Measurements from ENCODE around the gene PUM2. TPM values are rescaled to one million over a fixed set of nuclear protein-coding genes. Genes with fewer than 3 reads are reported as not detected.
"Not testable (repeated sequence)": the region's sequence is repeated elsewhere in the genome, so short reads cannot be mapped to it uniquely, and the experiment has no call there.

The PUM2 gene, protein sequence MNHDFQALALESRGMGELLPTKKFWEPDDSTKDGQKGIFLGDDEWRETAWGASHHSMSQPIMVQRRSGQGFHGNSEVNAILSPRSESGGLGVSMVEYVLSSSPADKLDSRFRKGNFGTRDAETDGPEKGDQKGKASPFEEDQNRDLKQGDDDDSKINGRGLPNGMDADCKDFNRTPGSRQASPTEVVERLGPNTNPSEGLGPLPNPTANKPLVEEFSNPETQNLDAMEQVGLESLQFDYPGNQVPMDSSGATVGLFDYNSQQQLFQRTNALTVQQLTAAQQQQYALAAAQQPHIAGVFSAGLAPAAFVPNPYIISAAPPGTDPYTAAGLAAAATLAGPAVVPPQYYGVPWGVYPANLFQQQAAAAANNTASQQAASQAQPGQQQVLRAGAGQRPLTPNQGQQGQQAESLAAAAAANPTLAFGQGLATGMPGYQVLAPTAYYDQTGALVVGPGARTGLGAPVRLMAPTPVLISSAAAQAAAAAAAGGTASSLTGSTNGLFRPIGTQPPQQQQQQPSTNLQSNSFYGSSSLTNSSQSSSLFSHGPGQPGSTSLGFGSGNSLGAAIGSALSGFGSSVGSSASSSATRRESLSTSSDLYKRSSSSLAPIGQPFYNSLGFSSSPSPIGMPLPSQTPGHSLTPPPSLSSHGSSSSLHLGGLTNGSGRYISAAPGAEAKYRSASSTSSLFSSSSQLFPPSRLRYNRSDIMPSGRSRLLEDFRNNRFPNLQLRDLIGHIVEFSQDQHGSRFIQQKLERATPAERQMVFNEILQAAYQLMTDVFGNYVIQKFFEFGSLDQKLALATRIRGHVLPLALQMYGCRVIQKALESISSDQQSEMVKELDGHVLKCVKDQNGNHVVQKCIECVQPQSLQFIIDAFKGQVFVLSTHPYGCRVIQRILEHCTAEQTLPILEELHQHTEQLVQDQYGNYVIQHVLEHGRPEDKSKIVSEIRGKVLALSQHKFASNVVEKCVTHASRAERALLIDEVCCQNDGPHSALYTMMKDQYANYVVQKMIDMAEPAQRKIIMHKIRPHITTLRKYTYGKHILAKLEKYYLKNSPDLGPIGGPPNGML
- 18.7 and 35.1 TPM in 2 replicates for total RNA-seq (2014; rRNA removed; shearing (Covaris generic))
- 37.9 and 52.7 TPM in 2 replicates for polyA plus RNA-seq (2015; cell fraction: cytosol; rRNA removed)
- 47.7 and 49.1 TPM in 2 replicates for polyA plus RNA-seq (2015; cell fraction: nucleus; rRNA removed)

DNA sequence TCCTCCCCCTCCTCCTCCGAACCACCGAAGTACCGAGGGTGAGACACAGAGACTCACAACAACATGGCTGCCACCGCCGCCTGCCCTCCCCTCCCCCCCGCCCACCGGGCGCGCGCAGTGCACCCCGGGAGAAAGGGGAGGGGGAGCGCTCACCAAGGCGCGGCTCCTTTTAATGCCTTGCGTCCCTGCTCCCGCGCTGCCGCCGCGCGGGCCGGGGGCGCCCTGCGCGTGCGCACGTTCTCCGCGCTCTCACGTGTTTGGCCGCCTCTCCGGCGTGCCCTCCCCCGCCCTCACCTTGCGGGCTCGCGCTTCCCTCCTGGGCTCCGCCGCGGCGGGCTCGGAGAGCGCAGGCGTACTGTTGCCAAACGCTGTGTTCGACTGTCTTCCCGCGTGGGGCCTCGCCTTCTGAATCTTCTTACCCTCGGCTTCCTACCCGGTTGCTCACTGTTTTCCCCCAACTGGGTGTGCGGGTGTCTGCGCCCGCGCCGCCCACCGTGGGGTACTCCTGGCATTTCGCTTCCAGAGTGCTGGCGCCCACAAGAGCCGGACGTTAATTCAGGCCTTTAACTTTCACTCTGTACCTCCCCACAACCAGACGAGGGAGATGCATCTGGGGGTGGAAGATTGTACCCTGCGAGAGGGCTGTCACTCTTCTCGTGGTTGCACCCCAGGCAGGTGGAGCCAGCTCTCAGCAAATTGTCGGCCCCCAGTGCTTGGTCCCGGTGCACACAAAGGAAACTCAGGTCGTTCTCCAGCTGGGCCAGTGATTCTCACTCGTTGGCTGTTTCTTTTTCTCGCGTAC, at the start of gene PUM2:
Gene PUM2 (minus strand): TSS at position 92 of the 802 bp plus-strand sequence. CDS start 23,484 bp downstream, outside the sequence.
- DNase-seq (ENCODE audit: low read depth): peak; percentile 96

DNA sequence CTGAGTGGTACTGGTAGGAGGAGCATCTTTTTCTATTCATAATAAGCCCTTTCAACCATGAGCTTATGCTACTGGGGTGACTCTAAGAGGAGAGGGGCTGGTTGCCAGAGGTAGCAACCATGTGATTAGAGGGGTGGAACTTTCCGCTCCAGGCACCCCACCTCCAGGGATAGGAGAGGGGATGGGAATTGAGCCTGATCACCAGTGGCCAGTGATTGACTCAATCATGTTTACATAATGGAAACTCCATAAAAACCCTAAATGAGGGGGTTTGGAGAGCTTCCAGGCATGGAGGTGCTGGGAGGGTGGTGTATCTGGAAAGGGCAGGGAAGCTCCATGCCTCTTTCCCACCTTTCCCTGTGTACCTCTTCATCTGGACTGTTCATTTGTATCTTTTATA, 49.7 kb upstream of the PUM2 start:
- no peak for DNase-seq (ENCODE audit: low read depth)

DNA sequence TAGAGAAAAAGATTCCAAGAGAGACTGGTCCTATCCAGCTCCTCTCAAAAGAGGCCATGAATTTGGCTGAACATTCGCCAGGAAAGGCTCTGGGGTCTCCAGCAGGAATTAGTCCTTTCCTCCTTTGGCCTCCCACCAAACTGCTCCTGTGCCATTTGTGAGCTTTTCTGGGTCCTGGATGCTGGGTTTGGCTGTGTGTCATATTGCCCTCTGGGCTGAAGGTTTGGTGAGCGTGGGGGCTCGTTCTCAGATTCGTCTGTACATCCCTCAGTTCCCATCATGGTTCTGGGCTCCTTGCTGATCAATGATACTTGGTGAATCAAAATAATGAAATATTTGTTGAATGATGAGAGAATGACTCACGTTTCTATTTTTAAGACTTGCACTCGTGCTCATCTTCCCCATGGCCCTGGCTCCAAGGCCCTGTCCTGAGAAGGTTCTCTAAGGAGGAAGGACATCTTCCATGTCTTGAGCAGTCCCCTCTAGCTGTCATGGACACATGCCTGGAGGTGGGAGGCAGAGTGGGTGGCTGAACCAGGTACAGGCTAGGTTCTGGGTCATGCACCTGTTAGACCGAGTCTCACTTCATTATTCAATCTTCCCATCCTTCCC, 48.4 kb upstream of the PUM2 start:
- no peak for DNase-seq (ENCODE audit: low read depth)

DNA sequence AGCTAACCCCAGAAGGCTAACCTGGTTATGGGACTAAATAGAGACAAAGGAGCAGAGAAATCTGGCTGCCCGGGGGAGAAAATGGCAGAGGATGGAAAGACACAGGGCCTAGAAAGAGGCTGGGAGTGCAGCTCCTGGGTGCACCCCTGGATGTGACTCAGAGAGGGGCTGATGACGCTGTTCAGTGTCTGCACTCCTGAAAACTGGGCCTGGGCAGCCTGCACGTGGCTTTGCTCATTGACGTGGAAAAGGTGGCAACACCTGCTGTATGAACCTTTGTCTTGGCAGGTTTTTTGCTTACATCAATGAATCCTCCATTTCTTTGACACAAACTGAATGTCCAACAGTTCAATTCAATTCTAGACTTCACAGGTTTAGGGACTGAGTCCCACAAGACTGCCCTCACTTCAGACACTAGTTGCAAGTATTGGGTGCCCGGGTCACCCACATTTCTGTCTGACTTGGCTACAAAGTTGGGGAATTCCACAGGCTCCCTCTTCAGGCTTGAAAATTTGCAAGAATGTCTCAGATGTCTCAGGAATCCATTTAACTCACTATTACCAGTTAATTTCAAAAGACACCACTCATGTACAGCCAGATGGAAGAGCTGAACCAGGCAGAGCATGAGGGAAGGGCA, 47.3 kb upstream of the PUM2 start:
- no peak for DNase-seq (ENCODE audit: low read depth)

DNA sequence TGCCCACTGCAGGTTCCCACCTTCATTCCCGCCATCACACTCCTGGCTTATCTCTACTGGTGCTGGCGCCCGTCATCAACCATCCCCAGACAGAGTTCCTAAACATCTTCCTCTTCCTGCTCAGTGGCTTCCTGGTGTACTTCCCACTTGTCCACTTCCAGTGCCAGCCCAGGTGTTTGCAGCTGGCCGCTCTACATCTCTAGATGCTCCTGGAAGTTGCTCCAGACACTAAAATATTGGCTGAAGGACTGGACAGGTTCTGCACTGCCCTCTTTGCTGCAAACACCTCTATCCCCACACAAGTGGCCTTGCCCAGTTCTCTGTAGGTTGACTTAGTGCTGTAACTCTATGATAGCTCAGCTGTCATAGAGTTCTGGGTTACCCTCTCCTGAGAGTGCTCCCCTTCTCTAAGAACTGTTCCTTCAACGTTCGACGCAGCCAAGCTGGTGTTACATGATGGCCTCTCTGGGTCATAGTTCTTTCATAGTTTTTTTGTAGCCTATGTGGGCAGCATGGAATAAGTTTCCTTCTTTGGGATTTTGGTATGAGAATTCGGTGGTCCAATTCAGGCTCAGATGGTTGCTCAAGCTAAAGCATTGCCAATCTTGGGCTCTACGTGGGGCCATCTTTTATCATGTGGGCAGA, 45.8 kb upstream of the PUM2 start:
- DNase-seq (ENCODE audit: low read depth): no peak

DNA sequence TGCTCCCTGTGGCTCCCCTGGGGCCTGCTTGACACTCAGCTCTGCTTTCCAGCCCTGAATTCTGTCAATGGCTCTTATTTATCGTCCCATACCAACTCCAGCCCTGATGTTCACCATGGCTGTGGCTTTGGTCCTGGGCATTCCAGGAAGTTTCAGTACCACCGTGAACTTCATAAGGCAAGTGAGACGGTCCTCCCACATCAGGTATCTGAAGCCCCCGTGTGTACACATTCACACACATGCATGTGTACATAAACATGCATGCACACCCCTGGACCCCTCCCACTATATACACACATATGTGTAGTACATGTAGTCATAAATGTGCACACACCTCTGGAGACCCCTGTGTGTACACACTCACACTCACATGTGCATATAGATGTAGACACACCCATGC, 43.3 kb upstream of the PUM2 start:
- DNase-seq (ENCODE audit: low read depth): no peak

DNA sequence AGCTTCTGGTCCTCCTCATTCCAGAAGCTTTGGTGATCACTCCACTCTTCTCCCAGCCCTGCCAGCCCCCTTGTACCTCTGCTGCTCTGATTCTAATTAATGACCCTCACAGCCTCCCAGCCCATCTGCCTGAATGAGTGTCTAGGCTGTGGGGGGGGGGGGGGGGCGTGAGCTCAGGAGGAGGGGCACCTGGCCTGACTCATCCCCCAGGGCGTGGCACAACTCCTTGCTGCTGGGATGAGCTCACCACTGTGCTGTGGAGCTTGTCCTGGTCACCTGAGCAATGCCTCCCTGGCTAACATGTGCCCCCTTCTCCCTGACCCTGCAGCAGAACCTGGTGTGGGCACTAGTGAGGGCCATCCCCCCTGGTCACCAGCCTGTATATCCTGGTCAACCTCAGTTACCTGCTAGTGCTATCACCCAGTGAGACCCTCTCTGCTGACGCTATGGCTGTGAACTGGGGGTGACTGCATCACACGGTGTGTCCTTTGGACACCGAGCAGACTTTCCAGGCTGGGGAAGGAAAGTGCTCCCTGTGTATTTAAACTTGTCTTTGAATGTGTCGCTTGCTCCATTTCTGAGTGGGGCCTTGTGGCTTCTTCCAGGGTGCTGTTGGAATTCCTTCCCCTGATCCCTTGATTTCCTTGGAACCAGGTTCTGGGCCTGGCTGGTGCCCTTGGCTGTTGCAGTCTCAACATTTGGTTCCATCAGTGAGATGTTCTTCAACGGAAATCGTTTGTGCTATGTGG, 41.5 kb upstream of the PUM2 start:
- DNase-seq (ENCODE audit: low read depth): peak; percentile 42

DNA sequence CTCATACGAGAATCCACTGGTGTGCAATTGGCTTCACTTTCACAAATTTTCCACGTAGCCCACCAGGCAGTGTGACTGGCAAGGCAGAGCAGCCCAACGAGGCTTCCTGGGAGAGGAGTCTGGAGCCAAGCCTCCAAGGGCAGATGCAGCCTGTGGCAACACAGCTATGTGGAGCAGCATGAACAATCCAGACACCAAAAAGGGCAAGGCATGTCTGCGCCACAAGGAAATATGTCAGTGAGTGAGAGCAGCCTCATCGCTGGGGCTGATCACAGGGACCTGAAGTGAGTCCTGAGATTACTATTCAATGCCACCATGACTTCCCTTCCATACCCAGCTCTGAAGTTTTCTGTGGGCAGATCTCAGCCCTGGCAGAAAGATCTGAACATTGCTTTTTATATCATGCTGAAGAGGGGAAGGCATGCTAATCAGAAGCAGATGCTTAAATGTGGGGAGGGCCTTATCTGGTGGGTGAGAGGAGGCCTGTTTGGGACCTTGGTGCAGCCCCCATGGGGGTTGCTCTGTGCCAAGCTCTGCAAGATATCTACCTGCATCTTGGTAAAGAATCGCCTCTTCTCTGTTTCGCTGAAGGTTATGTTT, 40.0 kb upstream of the PUM2 start:
- DNase-seq (ENCODE audit: low read depth): no peak

DNA sequence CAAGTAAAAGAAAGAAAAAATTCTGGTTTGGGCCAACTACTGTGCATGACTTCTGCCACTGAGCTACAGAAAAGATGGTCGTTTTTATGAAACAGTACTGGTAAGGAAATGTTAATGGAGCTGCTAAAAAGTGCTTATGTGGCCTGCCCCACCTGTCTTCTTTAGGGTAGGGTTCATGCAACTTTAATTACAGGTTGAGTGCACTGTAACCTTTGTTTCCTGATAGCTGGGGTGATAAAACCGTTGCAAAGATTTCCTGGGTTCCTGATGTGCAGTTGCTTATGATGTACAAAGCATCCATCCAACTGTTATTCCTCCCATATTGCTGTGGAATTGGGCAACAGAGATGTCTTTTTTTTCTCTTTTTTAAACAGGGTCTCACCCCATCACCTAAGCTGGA, 34.3 kb upstream of the PUM2 start:
- no peak for DNase-seq (ENCODE audit: low read depth)

DNA sequence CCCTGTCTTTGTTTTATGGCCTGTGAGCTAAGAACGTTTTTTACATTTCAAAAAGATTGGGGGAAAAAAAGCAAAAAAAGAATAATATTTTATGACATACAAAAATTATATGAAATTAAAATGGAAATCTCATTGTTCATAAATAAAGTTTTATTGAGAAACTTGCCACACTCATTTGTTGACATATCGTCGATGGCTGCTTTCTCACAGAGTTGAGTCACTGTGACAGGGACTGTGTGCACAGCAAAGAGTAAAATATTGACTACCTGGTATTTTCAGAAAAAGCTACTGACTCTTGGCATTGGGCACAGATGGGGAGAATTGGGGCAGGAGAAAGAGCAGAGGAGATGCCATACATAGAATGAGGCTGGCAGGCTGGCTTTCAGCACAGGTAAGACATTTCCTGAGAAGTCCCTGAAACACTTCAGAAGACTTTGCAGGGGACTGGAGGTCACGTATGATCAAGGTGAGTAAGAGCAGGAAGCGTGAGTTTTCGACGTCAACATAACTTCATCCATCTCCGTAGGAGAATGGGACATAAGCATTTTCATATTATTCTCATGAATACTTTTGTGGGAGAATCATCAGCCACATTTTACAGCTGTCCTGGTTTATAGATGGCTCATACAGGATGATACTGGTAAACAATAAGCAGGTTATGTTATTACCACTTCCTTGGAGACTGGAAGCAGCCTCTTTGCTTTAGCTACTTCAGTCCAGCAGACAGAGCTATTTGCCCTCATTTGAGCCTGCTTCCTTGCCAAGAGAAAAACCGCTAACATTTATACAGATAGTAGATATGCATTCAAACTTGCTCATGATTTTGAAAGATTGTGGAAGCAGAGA, 32.5 kb upstream of the PUM2 start:
- peak; percentile 69 for DNase-seq (ENCODE audit: low read depth)

DNA sequence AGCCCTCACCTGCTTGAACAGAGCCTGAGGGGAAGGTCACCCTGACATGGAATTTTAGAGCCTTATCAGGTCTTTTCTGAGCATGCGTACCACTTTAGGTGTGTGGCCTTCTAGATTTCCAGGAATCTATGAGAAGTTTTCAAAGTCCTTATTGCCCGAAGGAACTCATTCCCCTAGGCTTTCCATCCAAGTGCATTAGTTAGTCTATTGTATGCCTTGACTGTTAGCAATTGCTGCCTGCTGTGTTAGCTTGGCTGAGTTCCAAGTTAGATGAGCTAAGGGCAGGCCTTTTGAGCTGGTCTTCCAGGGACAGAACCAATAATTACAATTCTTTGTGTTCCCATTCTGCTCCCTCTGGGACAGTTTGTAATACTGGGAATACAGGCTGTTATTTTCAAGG, 30.8 kb upstream of the PUM2 start:
- no peak for DNase-seq (ENCODE audit: low read depth)

DNA sequence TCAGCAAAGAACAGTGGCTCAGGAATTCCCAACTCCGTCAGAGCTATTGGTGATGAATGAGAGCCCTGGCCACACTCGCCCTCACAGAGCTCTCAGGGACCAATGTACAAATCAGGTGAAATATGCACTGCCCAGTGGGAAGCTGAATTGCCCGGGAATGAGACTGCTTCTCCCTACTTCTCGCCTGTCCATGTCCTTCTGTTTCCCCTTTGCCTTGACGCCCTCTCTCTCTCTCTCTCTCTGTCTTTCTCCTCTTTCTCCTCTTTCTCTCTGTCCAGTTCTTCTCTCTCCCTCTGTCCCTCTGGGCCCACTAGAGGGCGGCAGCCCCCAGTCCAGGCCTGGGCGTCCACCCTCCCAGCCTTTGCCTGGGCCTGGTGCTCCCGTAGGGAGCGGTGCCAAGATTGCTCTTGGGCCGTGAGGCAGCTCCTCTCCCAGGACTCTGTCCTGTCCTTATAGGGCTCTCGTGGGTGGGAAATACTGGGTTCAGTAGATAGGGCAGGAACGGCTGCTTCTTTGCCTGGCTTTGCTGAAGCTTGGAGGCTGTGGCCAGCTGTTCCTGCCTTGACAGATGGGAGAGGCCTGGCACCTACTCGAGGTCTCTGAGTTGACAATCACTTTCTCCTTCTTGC, 28.4 kb upstream of the PUM2 start:
- DNase-seq (ENCODE audit: low read depth): peak; percentile 76

DNA sequence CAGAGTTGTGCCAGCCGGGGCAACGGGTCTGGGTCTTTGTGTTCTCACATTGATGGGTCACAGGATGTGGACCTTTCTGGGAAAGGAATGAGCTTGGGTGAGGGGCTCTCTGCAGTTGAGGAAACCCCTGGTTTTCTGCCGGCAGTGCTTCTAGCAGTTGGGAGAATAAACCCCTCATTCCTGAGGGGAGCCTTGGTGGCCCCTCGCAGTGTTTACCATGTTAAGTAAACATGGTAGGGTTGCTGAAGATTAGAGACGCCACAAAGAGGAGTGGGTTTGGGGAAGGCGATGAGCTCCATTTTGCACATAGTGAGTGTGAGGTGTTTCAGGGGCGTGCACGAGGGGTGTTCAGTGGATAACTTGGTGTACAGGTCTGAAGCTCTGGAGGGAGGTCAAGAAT, 27.7 kb upstream of the PUM2 start:
- no peak for DNase-seq (ENCODE audit: low read depth)

DNA sequence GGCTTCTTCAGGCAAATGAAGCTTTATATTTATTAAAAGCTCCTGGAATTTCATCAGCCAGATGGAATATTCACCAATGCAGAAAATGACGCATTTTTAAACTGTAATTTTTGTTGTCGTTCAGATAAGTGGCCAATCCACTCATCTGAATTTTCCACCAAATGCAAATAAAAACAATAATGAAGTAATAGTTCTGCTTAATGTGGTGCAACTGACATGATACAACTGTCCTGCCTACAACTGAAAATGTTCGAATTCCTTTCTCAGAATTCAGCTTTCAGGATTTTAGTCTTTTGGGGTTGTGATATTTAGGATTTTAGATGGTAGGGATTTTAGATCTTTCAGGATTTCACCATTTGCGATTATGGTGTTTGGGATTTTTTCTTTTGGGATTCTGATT, 27.1 kb upstream of the PUM2 start:
- DNase-seq (ENCODE audit: low read depth): no peak

DNA sequence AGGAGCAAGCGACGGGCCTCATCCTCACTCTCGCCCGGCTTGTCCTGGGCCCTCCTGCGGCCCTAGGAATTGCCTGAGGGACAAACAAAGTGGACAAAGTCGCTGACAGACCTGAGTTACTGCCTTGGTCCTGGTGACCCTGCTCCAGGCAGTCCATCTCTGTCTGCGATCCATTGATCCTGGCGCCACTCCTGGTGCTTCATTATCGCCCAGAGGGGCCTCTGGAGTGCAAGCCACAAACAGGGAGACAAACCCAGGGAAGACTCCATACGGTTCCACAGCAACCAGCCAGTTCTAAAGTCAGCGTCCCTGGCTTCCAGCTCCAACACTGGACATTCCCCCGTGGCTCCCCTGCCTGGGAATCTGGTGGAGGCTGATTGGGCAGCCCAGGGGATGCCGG, 24.3 kb upstream of the PUM2 start:
- not testable (repeated sequence) for DNase-seq (ENCODE audit: low read depth)

DNA sequence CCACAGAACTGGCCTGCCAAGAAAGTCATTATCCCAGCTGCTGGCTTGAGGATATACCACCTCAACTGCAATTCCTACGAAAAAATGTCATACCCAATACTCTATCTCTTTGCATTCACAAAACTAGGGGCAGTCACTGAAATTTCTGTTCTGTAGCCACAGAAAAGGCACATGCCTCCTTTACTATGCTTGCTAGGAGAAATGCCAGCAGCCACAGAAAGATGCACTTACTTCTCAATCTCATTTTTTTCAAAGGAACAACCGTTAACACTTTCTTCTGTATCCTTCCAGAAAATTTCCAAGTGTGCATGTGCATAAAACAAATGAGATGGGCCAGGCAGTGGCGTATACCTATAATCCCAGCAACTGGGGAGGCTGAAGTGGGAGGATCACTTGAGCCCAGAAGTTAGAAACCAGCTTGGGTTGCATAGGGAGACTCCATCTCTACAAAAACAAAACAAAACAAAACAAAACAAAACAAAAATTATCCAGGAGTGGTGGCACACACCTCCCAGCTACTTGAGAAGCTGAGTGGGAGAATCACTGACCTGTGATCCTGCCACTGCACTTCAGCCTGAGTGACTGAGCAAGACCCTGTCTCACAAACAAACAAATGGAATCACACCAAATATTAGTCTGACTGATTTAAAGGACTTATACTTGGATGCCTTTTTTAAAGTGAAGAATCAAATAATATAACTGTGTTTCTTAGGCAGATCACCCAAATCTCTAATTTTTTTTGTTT, 22.4 kb upstream of the PUM2 start:
- no peak for DNase-seq (ENCODE audit: low read depth)

All from HT1080 (cell line).